ENCODE results near the gene COL23A1.

DNA sequence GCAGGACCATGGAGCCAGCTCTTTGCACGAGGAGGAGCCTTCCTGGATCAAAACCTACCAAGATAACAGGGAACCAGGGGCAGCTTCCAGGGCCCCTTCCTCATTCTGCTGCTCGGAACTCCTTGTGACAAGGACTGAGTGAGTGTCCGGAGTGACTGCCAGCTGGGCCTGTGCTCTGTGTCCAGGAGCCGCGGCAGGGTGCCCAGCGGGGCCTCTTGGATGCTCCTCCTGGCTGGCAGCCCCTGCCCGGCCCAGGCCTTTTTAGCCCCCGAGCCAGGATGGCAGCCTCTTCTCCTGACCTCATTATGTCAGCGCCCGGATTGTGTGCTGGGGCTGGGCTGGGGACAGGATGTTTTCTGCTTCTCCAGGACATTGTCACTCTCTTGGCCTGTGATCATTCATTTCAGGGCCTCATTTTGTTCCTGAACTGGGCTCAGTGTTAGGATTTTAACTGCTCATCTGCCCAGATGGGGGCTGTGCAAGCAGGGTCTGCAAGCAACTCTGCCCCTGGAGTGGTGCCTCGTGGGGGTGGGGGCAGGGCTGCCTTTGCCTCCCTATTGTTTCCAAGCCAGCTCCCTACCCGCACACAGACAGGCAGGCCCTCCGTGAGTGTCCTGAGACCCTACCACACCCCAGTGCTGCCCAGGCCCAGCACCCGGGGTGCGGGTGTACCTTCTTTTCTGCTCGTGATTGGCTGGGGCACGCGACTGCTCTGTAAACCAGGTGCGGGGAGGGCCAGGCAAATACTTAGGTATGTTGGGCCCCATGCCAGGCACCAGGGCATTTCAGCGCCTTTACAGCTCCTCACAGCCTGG, 161.6 kb downstream of the COL23A1 start:
- TF ChIP-seq, protein P1, sequence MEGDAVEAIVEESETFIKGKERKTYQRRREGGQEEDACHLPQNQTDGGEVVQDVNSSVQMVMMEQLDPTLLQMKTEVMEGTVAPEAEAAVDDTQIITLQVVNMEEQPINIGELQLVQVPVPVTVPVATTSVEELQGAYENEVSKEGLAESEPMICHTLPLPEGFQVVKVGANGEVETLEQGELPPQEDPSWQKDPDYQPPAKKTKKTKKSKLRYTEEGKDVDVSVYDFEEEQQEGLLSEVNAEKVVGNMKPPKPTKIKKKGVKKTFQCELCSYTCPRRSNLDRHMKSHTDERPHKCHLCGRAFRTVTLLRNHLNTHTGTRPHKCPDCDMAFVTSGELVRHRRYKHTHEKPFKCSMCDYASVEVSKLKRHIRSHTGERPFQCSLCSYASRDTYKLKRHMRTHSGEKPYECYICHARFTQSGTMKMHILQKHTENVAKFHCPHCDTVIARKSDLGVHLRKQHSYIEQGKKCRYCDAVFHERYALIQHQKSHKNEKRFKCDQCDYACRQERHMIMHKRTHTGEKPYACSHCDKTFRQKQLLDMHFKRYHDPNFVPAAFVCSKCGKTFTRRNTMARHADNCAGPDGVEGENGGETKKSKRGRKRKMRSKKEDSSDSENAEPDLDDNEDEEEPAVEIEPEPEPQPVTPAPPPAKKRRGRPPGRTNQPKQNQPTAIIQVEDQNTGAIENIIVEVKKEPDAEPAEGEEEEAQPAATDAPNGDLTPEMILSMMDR (IDR thresholded peaks at IDR 0.05), result no peak
- TF ChIP-seq EP300 (IDR thresholded peaks at IDR 0.05), result no peak

Data from tibial nerve (tissue), 4 donors.